Activated CD8-positive, alpha-beta memory T cell treated with anti-CD3 and anti-CD28 coated beads, Interleukin-2, amount 50 U/mL, for 1 hour (primary cell): ENCODE data around the gene FOXK1.

Experiments used
- DNase-seq: peaks from one replicate; pipeline ENCODE4 v3.0.0-alpha.2; 2020; ENCODE audit errors: extremely low read depth

Gene FOXK1

GRCh38 chr7:4722960-4723630 lies 41.0 kb downstream of the FOXK1 start:
- no peak for DNase-seq

- no peak for DNase-seq
Observed at GRCh38 chr7:4724648-4725013, 42.5 kb downstream of the FOXK1 start.

GRCh38 chr7:4725014-4725849 lies 43.1 kb downstream of the FOXK1 start:
- DNase-seq = no peak

GRCh38 chr7:4725850-4726450 lies 43.9 kb downstream of the FOXK1 start:
- DNase-seq = no peak

- no peak for DNase-seq
Observed at GRCh38 chr7:4726566-4726965, 44.5 kb downstream of the FOXK1 start.

- no peak for DNase-seq
Observed at GRCh38 chr7:4727914-4728705, 46.0 kb downstream of the FOXK1 start.

- no peak for DNase-seq
Observed at GRCh38 chr7:4729266-4729665, 47.2 kb downstream of the FOXK1 start.

GRCh38 chr7:4730276-4730675 lies 48.2 kb downstream of the FOXK1 start:
- DNase-seq = no peak

- DNase-seq = no peak
Observed at GRCh38 chr7:4730971-4731370, 48.9 kb downstream of the FOXK1 start.

- DNase-seq = no peak
Observed at GRCh38 chr7:4731803-4732202, 49.7 kb downstream of the FOXK1 start.

- no peak for DNase-seq
Observed at GRCh38 chr7:4733936-4734528, 51.9 kb downstream of the FOXK1 start.

GRCh38 chr7:4734587-4735345 lies 52.7 kb downstream of the FOXK1 start:
- no peak for DNase-seq

GRCh38 chr7:4737300-4737699 lies 55.2 kb downstream of the FOXK1 start:
- DNase-seq = no peak

DNA sequence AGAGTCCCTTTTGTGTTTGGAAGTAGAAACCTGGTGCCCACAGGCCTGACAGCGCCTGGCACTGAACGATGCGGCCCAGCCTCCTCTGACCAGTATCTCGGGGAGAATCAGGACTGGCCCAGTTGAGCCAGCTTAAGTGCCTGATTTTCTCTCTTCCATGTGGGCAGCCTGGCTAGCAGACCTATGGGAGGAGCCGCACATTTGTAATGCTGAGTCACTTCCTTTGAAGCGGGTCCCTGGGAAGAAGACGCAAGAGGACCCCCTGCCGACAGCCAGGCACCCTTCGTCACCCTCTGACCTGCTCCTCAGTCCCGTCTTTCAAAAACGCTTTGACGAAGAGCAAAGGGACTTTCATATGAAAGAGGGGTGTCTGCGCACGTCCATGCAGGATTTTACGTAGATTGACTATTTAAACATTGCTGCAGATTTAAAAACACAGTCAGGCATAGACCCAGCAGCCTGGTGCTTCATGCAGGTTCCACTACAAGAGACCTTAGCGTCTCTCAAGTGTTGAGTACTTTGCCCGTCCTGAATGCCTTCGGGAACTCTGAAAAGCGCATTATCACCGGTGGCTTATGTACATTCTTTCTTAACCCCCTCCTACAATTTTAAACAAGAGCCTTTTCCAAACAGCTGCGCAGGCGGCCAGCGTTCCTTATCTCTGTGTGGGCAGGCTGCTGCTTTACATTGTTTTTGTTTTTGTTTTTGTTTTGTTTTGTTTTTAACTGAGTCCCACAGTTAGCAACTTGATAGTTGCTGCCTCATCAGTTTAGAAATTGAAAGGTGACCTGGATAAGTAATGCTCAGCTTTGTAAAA lies 56.8 kb downstream of the FOXK1 start:
- DNase-seq = no peak

GRCh38 chr7:4739528-4739992 lies 57.5 kb downstream of the FOXK1 start:
- no peak for DNase-seq

GRCh38 chr7:4740796-4741195 lies 58.7 kb downstream of the FOXK1 start:
- no peak for DNase-seq

- no peak for DNase-seq
Observed at GRCh38 chr7:4742051-4742573, 60.0 kb downstream of the FOXK1 start.

- no peak for DNase-seq
Observed at GRCh38 chr7:4742852-4743251, 60.8 kb downstream of the FOXK1 start.

GRCh38 chr7:4744391-4745264 lies 62.5 kb downstream of the FOXK1 start:
- no peak for DNase-seq
